PC-3 (cell line): ENCODE data around the gene RBKS.

ENCODE experiments used
- EZH2 ChIP-seq: fragments of 300-600 bp; sonication (generic); IDR thresholded peaks from one replicate; pipeline ENCODE4 v1.6.1; 2017; ENCODE audit warnings: antibody characterized with exemption, mild to moderate bottlenecking, low read length; ENCODE audit not compliant: unreplicated experiment
- EZH2phosphoT487 ChIP-seq: fragments of 300-600 bp; sonication (generic); IDR thresholded peaks from 2 replicates; pipeline ENCODE4 v1.6.1; 2018; ENCODE audit warnings: mild to moderate bottlenecking, antibody characterized with exemption, low read length, borderline replicate concordance
- TF ChIP-seq, protein P1 (sequence below): fragments of 300-600 bp; sonication (generic); conservative IDR thresholded peaks from 2 replicates; pipeline ENCODE4 v1.5.1; 2017; ENCODE audit warnings: antibody characterized with exemption, low read depth, mild to moderate bottlenecking, low read length

DNA sequence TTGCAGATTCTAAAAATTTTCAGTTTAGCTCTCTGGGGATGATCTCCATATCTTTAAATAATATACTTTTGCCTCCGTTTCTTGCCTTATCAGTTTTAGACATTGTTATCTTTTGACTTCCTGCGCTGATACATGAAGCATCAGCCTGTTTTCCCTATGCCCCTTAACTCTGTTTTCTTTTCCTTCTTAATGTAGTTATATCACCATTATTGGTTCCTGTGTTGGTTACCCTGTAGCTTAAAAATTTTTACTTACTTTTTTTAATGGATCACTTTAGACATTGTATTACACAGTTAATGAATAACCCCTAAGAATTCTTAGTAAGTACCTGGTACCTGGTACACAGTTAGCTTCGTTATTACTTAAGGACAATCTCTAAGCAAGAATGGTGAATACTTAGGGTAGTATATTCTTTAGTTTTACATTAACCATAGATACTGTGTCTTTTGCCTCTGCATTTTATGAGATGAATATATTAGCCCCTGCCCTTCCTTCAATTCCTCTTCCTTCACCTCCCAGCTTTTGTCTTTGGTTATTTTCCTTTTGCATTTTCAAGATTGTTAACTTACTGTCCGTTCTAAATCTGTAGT is 41.3 kb upstream of the RBKS start:
- TF ChIP-seq, protein P1, sequence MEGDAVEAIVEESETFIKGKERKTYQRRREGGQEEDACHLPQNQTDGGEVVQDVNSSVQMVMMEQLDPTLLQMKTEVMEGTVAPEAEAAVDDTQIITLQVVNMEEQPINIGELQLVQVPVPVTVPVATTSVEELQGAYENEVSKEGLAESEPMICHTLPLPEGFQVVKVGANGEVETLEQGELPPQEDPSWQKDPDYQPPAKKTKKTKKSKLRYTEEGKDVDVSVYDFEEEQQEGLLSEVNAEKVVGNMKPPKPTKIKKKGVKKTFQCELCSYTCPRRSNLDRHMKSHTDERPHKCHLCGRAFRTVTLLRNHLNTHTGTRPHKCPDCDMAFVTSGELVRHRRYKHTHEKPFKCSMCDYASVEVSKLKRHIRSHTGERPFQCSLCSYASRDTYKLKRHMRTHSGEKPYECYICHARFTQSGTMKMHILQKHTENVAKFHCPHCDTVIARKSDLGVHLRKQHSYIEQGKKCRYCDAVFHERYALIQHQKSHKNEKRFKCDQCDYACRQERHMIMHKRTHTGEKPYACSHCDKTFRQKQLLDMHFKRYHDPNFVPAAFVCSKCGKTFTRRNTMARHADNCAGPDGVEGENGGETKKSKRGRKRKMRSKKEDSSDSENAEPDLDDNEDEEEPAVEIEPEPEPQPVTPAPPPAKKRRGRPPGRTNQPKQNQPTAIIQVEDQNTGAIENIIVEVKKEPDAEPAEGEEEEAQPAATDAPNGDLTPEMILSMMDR = no peak
- TF ChIP-seq EZH2 (no peak), EZH2phosphoT487 (no peak)
